ENCODE measurements around the gene TIGD1.

The TIGD1 gene

GRCh38 chr2:232550354-232551249, at the start of gene TIGD1, which contains the start of gene EIF4E2:
Gene TIGD1, minus strand, starts transcription at chr2:232550557. Its CDS starts 675 bp downstream, at chr2:232549882.
Gene EIF4E2, plus strand, starts transcription at chr2:232550689. Its CDS starts 36 bp downstream, at chr2:232550725.
- Histone ChIP-seq H3K4me1 (ENCODE audit: insufficient read depth, low read length) (no peaks in the 10 kb centered on the region; the same call in 1 of the 2 replicates), H3K9ac (ENCODE audit: low read depth, low read length) (peak within 1 kb of the TSS; percentile 95), H3K36me3 (ENCODE audit: insufficient read depth, low read length) (peaks cover 7% of the 10 kb centered on the region)

GRCh38 chr2:232598293-232598692, 47.9 kb upstream of the TIGD1 start:
- no peaks in the 10 kb centered on the region for H3K36me3 ChIP-seq (ENCODE audit: insufficient read depth, low read length)
- no peaks in the 10 kb centered on the region for H3K9me3 ChIP-seq (ENCODE audit: control insufficient read depth, insufficient read depth, low read length)
- H3K9ac ChIP-seq (ENCODE audit: low read depth, low read length): no peak overlapping the region
- peaks cover 5% of the 10 kb centered on the region; the same call in 1 of the 2 replicates for H3K4me1 ChIP-seq (ENCODE audit: insufficient read depth, low read length)

More at GRCh38 chr2:232550354-232551249, at the start of gene TIGD1, which contains the start of gene EIF4E2:
- H3K9me3 ChIP-seq (ENCODE audit: control insufficient read depth, insufficient read depth, low read length): no peaks in the 10 kb centered on the region

GRCh38 chr2:232597362-232598079, 47.2 kb upstream of the TIGD1 start:
- H3K36me3 ChIP-seq (ENCODE audit: insufficient read depth, low read length): no peaks in the 10 kb centered on the region
- H3K9me3 ChIP-seq (ENCODE audit: control insufficient read depth, insufficient read depth, low read length): no peaks in the 10 kb centered on the region
- no peak overlapping the region for H3K9ac ChIP-seq (ENCODE audit: low read depth, low read length)
- peaks cover 11% of the 10 kb centered on the region for H3K4me1 ChIP-seq (ENCODE audit: insufficient read depth, low read length)

- Histone ChIP-seq H3K4me1 (ENCODE audit: insufficient read depth, low read length) (peaks cover 13% of the 10 kb centered on the region), H3K36me3 (ENCODE audit: insufficient read depth, low read length) (no peaks in the 10 kb centered on the region), H3K9ac (ENCODE audit: low read depth, low read length) (no peak overlapping the region), H3K9me3 (ENCODE audit: control insufficient read depth, insufficient read depth, low read length) (no peaks in the 10 kb centered on the region)
These were observed 43.6 kb upstream of the TIGD1 start for GRCh38 chr2:232593982-232594381.

GRCh38 chr2:232592772-232593395, 42.5 kb upstream of the TIGD1 start:
- H3K4me1 ChIP-seq (ENCODE audit: insufficient read depth, low read length): peaks cover 8% of the 10 kb centered on the region
- no peaks in the 10 kb centered on the region for H3K9me3 ChIP-seq (ENCODE audit: control insufficient read depth, insufficient read depth, low read length)
- H3K9ac ChIP-seq (ENCODE audit: low read depth, low read length): no peak overlapping the region
- no peaks in the 10 kb centered on the region for H3K36me3 ChIP-seq (ENCODE audit: insufficient read depth, low read length)

GRCh38 chr2:232588680-232589585, 38.6 kb upstream of the TIGD1 start:
- no peaks in the 10 kb centered on the region; the same call in 1 of the 2 replicates for H3K36me3 ChIP-seq (ENCODE audit: insufficient read depth, low read length)
- H3K9ac ChIP-seq (ENCODE audit: low read depth, low read length): no peak overlapping the region
- H3K4me1 ChIP-seq (ENCODE audit: insufficient read depth, low read length): peaks cover 16% of the 10 kb centered on the region
- H3K9me3 ChIP-seq (ENCODE audit: control insufficient read depth, insufficient read depth, low read length): no peaks in the 10 kb centered on the region

GRCh38 chr2:232588031-232588430, 37.7 kb upstream of the TIGD1 start:
- Histone ChIP-seq H3K9me3 (ENCODE audit: control insufficient read depth, insufficient read depth, low read length) (no peaks in the 10 kb centered on the region), H3K36me3 (ENCODE audit: insufficient read depth, low read length) (no peaks in the 10 kb centered on the region; the same call in 1 of the 2 replicates), H3K9ac (ENCODE audit: low read depth, low read length) (no peak overlapping the region)

GRCh38 chr2:232587512-232587911, 37.2 kb upstream of the TIGD1 start:
- peaks cover 10% of the 10 kb centered on the region for H3K4me1 ChIP-seq (ENCODE audit: insufficient read depth, low read length)
- no peaks in the 10 kb centered on the region for H3K9me3 ChIP-seq (ENCODE audit: control insufficient read depth, insufficient read depth, low read length)
- no peaks in the 10 kb centered on the region; the same call in 1 of the 2 replicates for H3K36me3 ChIP-seq (ENCODE audit: insufficient read depth, low read length)
- H3K9ac ChIP-seq (ENCODE audit: low read depth, low read length): no peak overlapping the region

More at GRCh38 chr2:232588031-232588430, 37.7 kb upstream of the TIGD1 start:
- peaks cover 15% of the 10 kb centered on the region for H3K4me1 ChIP-seq (ENCODE audit: insufficient read depth, low read length)

GRCh38 chr2:232586943-232587505, 36.7 kb upstream of the TIGD1 start:
- no peaks in the 10 kb centered on the region for H3K9me3 ChIP-seq (ENCODE audit: control insufficient read depth, insufficient read depth, low read length)
- H3K36me3 ChIP-seq (ENCODE audit: insufficient read depth, low read length): no peaks in the 10 kb centered on the region; the same call in 1 of the 2 replicates
- no peak overlapping the region for H3K9ac ChIP-seq (ENCODE audit: low read depth, low read length)
- peaks cover 8% of the 10 kb centered on the region; the same call in 1 of the 2 replicates for H3K4me1 ChIP-seq (ENCODE audit: insufficient read depth, low read length)

- no peak overlapping the region for H3K9ac ChIP-seq (ENCODE audit: low read depth, low read length)
- peaks cover 8% of the 10 kb centered on the region; the same call in 1 of the 2 replicates for H3K4me1 ChIP-seq (ENCODE audit: insufficient read depth, low read length)
- H3K9me3 ChIP-seq (ENCODE audit: control insufficient read depth, insufficient read depth, low read length): no peaks in the 10 kb centered on the region
- H3K36me3 ChIP-seq (ENCODE audit: insufficient read depth, low read length): no peaks in the 10 kb centered on the region; the same call in 1 of the 2 replicates
These were observed 33.9 kb upstream of the TIGD1 start for GRCh38 chr2:232584238-232584637.

GRCh38 chr2:232581725-232582124, 31.4 kb upstream of the TIGD1 start:
- peaks cover under 1% of the 10 kb centered on the region; the same call in 1 of the 2 replicates for H3K4me1 ChIP-seq (ENCODE audit: insufficient read depth, low read length)
- no peaks in the 10 kb centered on the region for H3K9me3 ChIP-seq (ENCODE audit: control insufficient read depth, insufficient read depth, low read length)
- no peaks in the 10 kb centered on the region; the same call in 1 of the 2 replicates for H3K36me3 ChIP-seq (ENCODE audit: insufficient read depth, low read length)
- H3K9ac ChIP-seq (ENCODE audit: low read depth, low read length): no peak overlapping the region

- no peaks in the 10 kb centered on the region; the same call in 1 of the 2 replicates for H3K4me1 ChIP-seq (ENCODE audit: insufficient read depth, low read length)
- H3K36me3 ChIP-seq (ENCODE audit: insufficient read depth, low read length): no peaks in the 10 kb centered on the region; the same call in 1 of the 2 replicates
- H3K9ac ChIP-seq (ENCODE audit: low read depth, low read length): no peak overlapping the region
These were observed 30.3 kb upstream of the TIGD1 start for GRCh38 chr2:232580648-232580981.

GRCh38 chr2:232578626-232579025, 28.3 kb upstream of the TIGD1 start:
- no peaks in the 10 kb centered on the region for H3K9me3 ChIP-seq (ENCODE audit: control insufficient read depth, insufficient read depth, low read length)
- no peak overlapping the region for H3K9ac ChIP-seq (ENCODE audit: low read depth, low read length)
- H3K4me1 ChIP-seq (ENCODE audit: insufficient read depth, low read length): no peaks in the 10 kb centered on the region; the same call in 1 of the 2 replicates
- H3K36me3 ChIP-seq (ENCODE audit: insufficient read depth, low read length): no peaks in the 10 kb centered on the region; the same call in none of the 2 replicates

More at GRCh38 chr2:232580648-232580981, 30.3 kb upstream of the TIGD1 start:
- H3K9me3 ChIP-seq (ENCODE audit: control insufficient read depth, insufficient read depth, low read length): no peaks in the 10 kb centered on the region
